ENCODE data around the gene MORN1. TPM values are rescaled to one million over a fixed set of nuclear protein-coding genes. Genes with fewer than 3 reads are reported as not detected.

Gene MORN1
- total RNA-seq, 4 donors from 2014 or later: 0.59 to 20.0 (median 9.5) TPM

GRCh38 chr1:2413495-2414296 is 22.3 kb upstream of the MORN1 start:
- TF ChIP-seq CTCF (IDR thresholded peaks at IDR 0.05) (no peak), POLR2A (IDR thresholded peaks at IDR 0.05) (no peak)
- H3K27ac ChIP-seq: peak overlapping the region; percentile 70 to 84
- H3K4me3 ChIP-seq: peak overlapping the region; percentile 56 to 98
- H3K27me3 ChIP-seq: peaks cover 0 to 13% of the 10 kb centered on the region in 2 donors
- intact Hi-C loops (cut with DNase I; ENCODE audit: low total_unique reads): loop anchor here (5.0 to 10.0 kb wide), 3 partner anchors 134 to 1011 kb away; no protein-coding TSS in a partner anchor
- peak in 1 of 2 donors; percentile 36 for DNase-seq
- no peaks in the 10 kb centered on the region for H3K36me3 ChIP-seq
- H3K9me3 ChIP-seq: no peaks in the 10 kb centered on the region
- H3K4me1 ChIP-seq: peaks cover 0 to 21% of the 10 kb centered on the region in 2 donors

DNA sequence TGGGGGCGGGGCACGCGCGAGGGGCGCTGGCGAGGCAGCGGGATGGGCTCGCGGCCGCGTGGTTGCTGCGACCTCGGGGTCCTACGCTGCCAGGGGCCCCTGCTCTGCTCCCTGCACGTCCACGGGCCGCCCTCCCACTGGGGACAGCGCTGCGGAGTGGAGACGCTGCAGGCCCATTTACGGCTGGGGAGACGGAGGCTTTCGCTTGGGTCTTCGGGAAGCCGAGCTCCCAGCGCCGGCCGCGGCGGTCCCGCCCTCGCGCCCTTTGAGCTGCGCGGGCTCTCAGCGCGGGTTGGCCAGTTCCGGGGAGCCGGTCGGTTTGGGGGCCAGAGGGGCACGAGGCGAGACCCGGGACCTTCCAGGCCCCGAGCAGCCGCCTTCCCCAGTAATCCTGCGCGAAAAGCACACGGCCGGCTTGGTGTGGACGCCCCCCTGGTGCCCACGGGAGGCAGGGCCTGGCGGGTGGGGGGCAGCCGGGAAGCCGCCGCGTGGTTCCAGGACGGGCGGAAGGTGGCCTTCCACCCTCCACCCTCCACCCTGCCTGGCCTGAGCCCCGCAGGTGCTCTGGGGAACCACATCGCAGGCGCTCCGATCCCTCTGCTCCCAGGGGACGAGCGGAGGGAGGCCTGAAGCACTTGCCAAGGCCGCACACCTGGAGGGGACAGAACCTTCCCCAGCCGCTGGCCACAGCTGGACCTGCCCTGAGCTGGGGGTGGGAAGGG is 21.6 kb upstream of the MORN1 start:
- intact Hi-C loops (cut with DNase I; ENCODE audit: low total_unique reads): loop anchor here (5.0 to 10.0 kb wide), 3 partner anchors 134 to 1012 kb away; no protein-coding TSS in a partner anchor
- peak overlapping the region; percentile 56 to 98 for H3K4me3 ChIP-seq
- peak overlapping the region; percentile 70 to 84 for H3K27ac ChIP-seq
- H3K36me3 ChIP-seq: no peaks in the 10 kb centered on the region
- H3K9me3 ChIP-seq: no peaks in the 10 kb centered on the region
- DNase-seq: peak; percentile 38 to 54
- peaks cover 0 to 21% of the 10 kb centered on the region in 2 donors for H3K4me1 ChIP-seq
- H3K27me3 ChIP-seq: peaks cover 0 to 8% of the 10 kb centered on the region in 2 donors
- peak in 1 of 4 experiments; percentile 13 for TF ChIP-seq CTCF (IDR thresholded peaks at IDR 0.05)
- peak in 1 of 2 donors; percentile 78 for TF ChIP-seq POLR2A (IDR thresholded peaks at IDR 0.05)

DNA sequence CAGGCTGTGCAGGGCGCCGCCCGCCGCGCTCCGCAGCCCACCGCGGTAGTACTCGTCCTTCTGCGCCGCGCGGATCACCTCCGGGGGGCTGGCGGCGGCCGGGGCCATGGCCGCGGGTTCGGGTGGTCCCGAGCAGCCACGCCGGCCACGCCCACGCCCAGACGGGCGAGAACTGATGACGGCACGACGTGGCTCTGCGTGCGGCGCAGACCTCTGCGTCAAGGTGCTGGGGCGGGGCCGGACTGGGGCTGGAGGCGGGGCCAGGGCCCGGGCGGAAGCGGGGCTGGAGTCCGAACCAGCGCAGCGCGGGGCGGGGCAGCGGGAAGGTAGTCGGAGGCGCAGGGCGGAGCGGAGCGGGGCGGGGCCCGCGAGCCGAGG is 21.0 kb upstream of the MORN1 start, which contains the start of gene PEX10:
Gene PEX10 (minus strand): TSS at position 170 of the 378 bp plus-strand sequence. CDS start 62 bp downstream, at position 108.
- peaks cover 0 to 2% of the 10 kb centered on the region in 2 donors for H3K27me3 ChIP-seq

GRCh38 chr1:2411801-2412394 is 20.5 kb upstream of the MORN1 start:
- peak overlapping the region; percentile 68 to 84 for H3K27ac ChIP-seq
- TF ChIP-seq CTCF (IDR thresholded peaks at IDR 0.05): no peak
- no peak for TF ChIP-seq POLR2A (IDR thresholded peaks at IDR 0.05)
- DNase-seq: no peak
- intact Hi-C loops (cut with DNase I; ENCODE audit: low total_unique reads): loop anchor here (5.0 to 10.0 kb wide), 3 partner anchors 135 to 1013 kb away; no protein-coding TSS in a partner anchor
- no peaks in the 10 kb centered on the region for H3K27me3 ChIP-seq
- H3K36me3 ChIP-seq: no peaks in the 10 kb centered on the region
- H3K9me3 ChIP-seq: no peaks in the 10 kb centered on the region
- peak overlapping the region; percentile 49 to 98 for H3K4me3 ChIP-seq
- H3K4me1 ChIP-seq: peaks cover 0 to 21% of the 10 kb centered on the region in 2 donors

More for the DNA sequence above, 21.0 kb upstream of the MORN1 start, which contains the start of gene PEX10:
- H3K4me1 ChIP-seq: peaks cover 0 to 21% of the 10 kb centered on the region in 2 donors
- peak in 1 of 2 donors; percentile 74 for TF ChIP-seq POLR2A (IDR thresholded peaks at IDR 0.05)
- TF ChIP-seq CTCF (IDR thresholded peaks at IDR 0.05): peak in 1 of 4 experiments; percentile 5
- H3K9me3 ChIP-seq: no peaks in the 10 kb centered on the region
- intact Hi-C loops (cut with DNase I; ENCODE audit: low total_unique reads): loop anchor here (5.0 to 10.0 kb wide), 3 partner anchors 135 to 1012 kb away; no protein-coding TSS in a partner anchor
- DNase-seq: peak; percentile 96 to 98
- no peaks in the 10 kb centered on the region for H3K36me3 ChIP-seq
- H3K27ac ChIP-seq: peak within 1 kb of the TSS; percentile 70 to 84
- H3K4me3 ChIP-seq: peak within 1 kb of the TSS; percentile 56 to 98

Measured in uterus (tissue), 4 donors.